H1 (cell line): ENCODE measurements around the gene OR5K3. TPM values are rescaled to one million over a fixed set of nuclear protein-coding genes. Genes with fewer than 3 reads are reported as not detected.
A peak's percentile ranks its signal among the peaks of the same experiment; 100 is the strongest.

Experiments used
- CTCF ChIA-PET: fragments of 300-600 bp; sonication (Branson Sonifier 250); formaldehyde crosslinking; loops from one replicate; lab custom pipeline; 2021; ENCODE audit not compliant: partially characterized antibody; lab: Charles Lee
- POLR2A ChIA-PET: fragments of 300-600 bp; sonication (Branson Sonifier 250); formaldehyde crosslinking; loops from one replicate; lab custom pipeline; 2021; ENCODE audit warnings: inconsistent platforms; ENCODE audit not compliant: partially characterized antibody; lab: Charles Lee
- DNase-seq, 2 experiments: peaks; one replicate each; pipeline versions ENCODE4 v3.0.0 to v3.0.0-alpha.2; 2010 to 2022; ENCODE audit warnings: low spot score in 2 of 2, low read depth in 1 of 2, mixed read lengths in 1 of 2
- FAIRE-seq: peaks from 2 replicates; lab custom pipeline; 2011; peaks lifted over from hg19 to GRCh38; lab: Jason Lieb, UNC
- H2AFZ ChIP-seq: 2 replicates; pipeline ENCODE4 v1.8.1; 2012; ENCODE audit warnings: low read length, inconsistent platforms
- H2AK5ac ChIP-seq: 2 replicates; pipeline ENCODE4 v1.6.1; 2013; ENCODE audit warnings: low read depth, low read length
- H2BK120ac ChIP-seq: replicated peaks from 2 replicates; pipeline ENCODE3; 2013; ENCODE audit warnings: low read depth, low read length, inconsistent platforms
- H2BK12ac ChIP-seq: 2 replicates; pipeline ENCODE4 v1.6.1; 2013; ENCODE audit warnings: low read depth, low read length
- H2BK15ac ChIP-seq: 2 replicates; pipeline ENCODE4 v1.6.1; 2013; ENCODE audit warnings: low read length
- H2BK20ac ChIP-seq: 2 replicates; pipeline ENCODE4 v1.6.1; 2013; ENCODE audit warnings: low read length
- H2BK5ac ChIP-seq: 2 replicates; pipeline ENCODE4 v1.6.1; 2013; ENCODE audit warnings: low read depth, low read length
- H3K14ac ChIP-seq: 2 replicates; pipeline ENCODE4 v1.6.1; 2013; ENCODE audit warnings: inconsistent platforms; ENCODE audit not compliant: insufficient read length
- H3K18ac ChIP-seq: 2 replicates; pipeline ENCODE4 v1.6.1; 2013; ENCODE audit warnings: low read length; ENCODE audit errors: extremely low read depth
- H3K23ac ChIP-seq: 2 replicates; pipeline ENCODE4 v1.6.1; 2013; ENCODE audit warnings: inconsistent platforms; ENCODE audit not compliant: insufficient read length
- H3K23me2 ChIP-seq: 2 replicates; pipeline ENCODE4 v1.6.1; 2013; ENCODE audit warnings: low read depth, low read length
- H3K27ac ChIP-seq: 2 replicates; pipeline ENCODE4 v1.6.1; 2011; ENCODE audit warnings: low read depth, low read length, inconsistent platforms
- H3K27me3 ChIP-seq, 4 experiments: replicated peaks in 1 of 4; 1 replicate in 1 of 4; 2 replicates in 3 of 4; pipeline versions ENCODE4 v1.6.1 to v1.8.1; 2011 to 2013; ENCODE audit warnings: low read length in 3 of 4, mild to moderate bottlenecking in 3 of 4, inconsistent platforms in 2 of 4, mixed read lengths in 2 of 4, moderate library complexity in 1 of 4; ENCODE audit not compliant: control insufficient read depth in 3 of 4, insufficient read depth in 3 of 4; ENCODE audit errors: extremely low read depth in 1 of 4
- H3K36me3 ChIP-seq, 4 experiments: 2 replicates each; pipeline versions ENCODE4 v1.6.1 to v1.8.1; 2011 to 2013; ENCODE audit warnings: mild to moderate bottlenecking in 4 of 4, low read length in 3 of 4, moderate library complexity in 2 of 4, control low read depth in 1 of 4, inconsistent platforms in 1 of 4; ENCODE audit not compliant: insufficient read depth in 4 of 4, control insufficient read depth in 2 of 4
- H3K4ac ChIP-seq: replicated peaks from 2 replicates; pipeline ENCODE3; 2013; ENCODE audit warnings: low read length, low read depth, mixed read lengths, inconsistent platforms; ENCODE audit not compliant: insufficient read length
- H3K4me1 ChIP-seq, 4 experiments: replicated peaks in 1 of 4; 1 replicate in 1 of 4; 2 replicates in 3 of 4; pipeline versions ENCODE4 v1.6.1 to v1.8.1; 2011 to 2013; ENCODE audit warnings: low read length in 3 of 4, inconsistent platforms in 2 of 4, mixed read lengths in 1 of 4; ENCODE audit not compliant: insufficient read depth in 4 of 4, control insufficient read depth in 3 of 4
- H3K4me2 ChIP-seq, 2 experiments: 2 replicates each; pipeline versions ENCODE4 v1.6.1 to v1.8.1; 2011 to 2013; ENCODE audit warnings: low read depth in 2 of 2, low read length in 2 of 2, control low read depth in 1 of 2, inconsistent platforms in 1 of 2, mild to moderate bottlenecking in 1 of 2; ENCODE audit not compliant: insufficient read depth in 1 of 2
- H3K4me3 ChIP-seq, 4 experiments: fragments of 200-600, 300-600 bp in 1 of 4; sonication (generic), shearing (Covaris generic), sonication (Bioruptor Twin) in 1 of 4; 2 replicates each; pipeline versions ENCODE4 v1.5.1 to v1.8.1; 2011 to 2016; ENCODE audit warnings: low read length in 4 of 4, low read depth in 3 of 4, control low read depth in 2 of 4, inconsistent platforms in 2 of 4, mild to moderate bottlenecking in 2 of 4, mixed read lengths in 1 of 4, moderate library complexity in 1 of 4; ENCODE audit not compliant: insufficient read depth in 2 of 4; ENCODE audit errors: extremely low read depth in 1 of 4
- H3K56ac ChIP-seq: replicated peaks from 2 replicates; pipeline ENCODE3; 2013; ENCODE audit warnings: low read depth, mild to moderate bottlenecking, mixed read lengths, low read length, inconsistent platforms; ENCODE audit not compliant: insufficient read length
- H3K79me1 ChIP-seq: 2 replicates; pipeline ENCODE4 v1.6.1; 2013; ENCODE audit warnings: low read depth, low read length, control low read depth
- H3K79me2 ChIP-seq, 2 experiments: 2 replicates each; pipeline versions ENCODE4 v1.6.1 to v1.8.1; 2012 to 2013; ENCODE audit warnings: low read length in 2 of 2, mild to moderate bottlenecking in 2 of 2, inconsistent platforms in 1 of 2; ENCODE audit not compliant: insufficient read depth in 2 of 2, control insufficient read depth in 1 of 2
- H3K9ac ChIP-seq, 4 experiments: replicated peaks in 1 of 4; 1 replicate in 1 of 4; 2 replicates in 3 of 4; pipeline versions ENCODE4 v1.6.1 to v1.8.1; 2011 to 2013; ENCODE audit warnings: low read depth in 3 of 4, low read length in 3 of 4, control low read depth in 2 of 4, mild to moderate bottlenecking in 2 of 4, moderate library complexity in 2 of 4, inconsistent platforms in 1 of 4; ENCODE audit errors: extremely low read depth in 1 of 4
- H3K9me3 ChIP-seq, 2 experiments: 2 replicates each; pipeline versions ENCODE4 v1.6.1 to v1.8.1; 2012 to 2013; ENCODE audit warnings: mild to moderate bottlenecking in 2 of 2, moderate library complexity in 2 of 2, control low read depth in 1 of 2, inconsistent platforms in 1 of 2, low read depth in 1 of 2, low read length in 1 of 2, mixed read lengths in 1 of 2; ENCODE audit not compliant: insufficient read depth in 2 of 2
- H4K20me1 ChIP-seq, 2 experiments: replicated peaks in 1 of 2; 2 replicates each; pipeline versions ENCODE3 to v1.8.1; 2011 to 2013; ENCODE audit warnings: inconsistent platforms in 2 of 2, low read length in 2 of 2, mild to moderate bottlenecking in 1 of 2; ENCODE audit not compliant: insufficient read depth in 2 of 2, control insufficient read depth in 1 of 2
- H4K5ac ChIP-seq: 2 replicates; pipeline ENCODE4 v1.6.1; 2013; ENCODE audit warnings: low read length, low read depth, mixed read lengths, inconsistent platforms; ENCODE audit not compliant: insufficient read length
- H4K8ac ChIP-seq: 2 replicates; pipeline ENCODE4 v1.8.0; 2013; ENCODE audit warnings: mild to moderate bottlenecking, moderate library complexity, low read length, inconsistent platforms; ENCODE audit not compliant: insufficient read depth; ENCODE audit errors: extremely low read depth
- H4K91ac ChIP-seq: replicated peaks from 2 replicates; pipeline ENCODE3; 2013; ENCODE audit warnings: low read length, mixed read lengths, inconsistent platforms; ENCODE audit not compliant: insufficient read length
- CTCF ChIP-seq, 3 experiments: IDR thresholded peaks; 1 replicate in 2 of 3; 2 replicates in 1 of 3; pipeline versions ENCODE4 v1.5.1 to v1.6.1; 2011; ENCODE audit warnings: low read length in 3 of 3, mild to moderate bottlenecking in 3 of 3, inconsistent platforms in 2 of 3, low read depth in 1 of 3, moderate library complexity in 1 of 3; ENCODE audit not compliant: insufficient read depth in 1 of 3; ENCODE audit errors: control extremely low read depth in 1 of 3
- E2F6 ChIP-seq: IDR thresholded peaks from 2 replicates; pipeline ENCODE4 v1.6.1; 2012; ENCODE audit warnings: inconsistent platforms
- HDAC2 ChIP-seq, 2 experiments: fragments of 300-600 bp in 1 of 2; sonication (generic) in 1 of 2; IDR thresholded peaks; 2 replicates each; pipeline ENCODE4 v1.6.1; 2011 to 2012; ENCODE audit warnings: low read depth in 2 of 2, low read length in 2 of 2, mild to moderate bottlenecking in 2 of 2, moderate library complexity in 2 of 2, borderline replicate concordance in 1 of 2, inconsistent platforms in 1 of 2
- RBBP5 ChIP-seq: IDR thresholded peaks from 2 replicates; pipeline ENCODE4 v1.7.1; 2012; ENCODE audit warnings: low read depth, mild to moderate bottlenecking, inconsistent platforms, low read length, moderate library complexity, borderline replicate concordance
- RNF2 ChIP-seq: fragments of 200-900, 300-1000 bp; sonication (generic); IDR thresholded peaks from 2 replicates; pipeline ENCODE4 v1.7.1; 2016; ENCODE audit warnings: borderline replicate concordance, low read depth, mild to moderate bottlenecking, antibody characterized with exemption, low read length; ENCODE audit not compliant: poor library complexity, severe bottlenecking; ENCODE audit errors: missing control alignments
- TBP ChIP-seq: IDR thresholded peaks from 2 replicates; pipeline ENCODE4 v1.6.1; 2011; ENCODE audit warnings: low read depth, low read length, improper control_type of control experiment
- TCF12 ChIP-seq: IDR thresholded peaks from 2 replicates; pipeline ENCODE4 v1.6.1; 2011; ENCODE audit warnings: low read depth, mild to moderate bottlenecking, low read length
- YY1 ChIP-seq: IDR thresholded peaks from 2 replicates; pipeline ENCODE4 v1.6.1; 2011; ENCODE audit warnings: low read depth, mild to moderate bottlenecking, low read length
- ZNF274 ChIP-seq: IDR thresholded peaks from 2 replicates; pipeline ENCODE4 v1.7.0; 2012; ENCODE audit warnings: low read length, borderline replicate concordance; ENCODE audit errors: extremely low read depth
- WGBS, 2 experiments: shearing (Covaris generic) in 1 of 2; methylation state at CpG; one replicate each; pipeline versions ENCODE4 v1.1.6 to v1.1.7; 2013 to 2015; ENCODE audit warnings: low lambda C conversion rate in 2 of 2, mixed read lengths in 2 of 2, inconsistent platforms in 1 of 2, low coverage in 1 of 2, missing lambda C conversion rate in 1 of 2; ENCODE audit not compliant: insufficient replicate concordance in 2 of 2, insufficient coverage in 1 of 2, insufficient read length in 1 of 2; ENCODE audit errors: extremely low coverage in 1 of 2, missing lambda C conversion rate in 1 of 2; 5-methylcytosine and 5-hydroxymethylcytosine counted together
- polyA plus RNA-seq, 7 experiments: library from polyadenylated mRNA; depleted of rRNA in 3 of 7; stranded (reverse) in 5 of 7; unstranded in 2 of 7; fragments of >200 nt in 5 of 7; fragments of 200-250 nt in 2 of 7; gene quantifications; 1 replicate in 5 of 7; 2 replicates in 1 of 7; 4 replicates in 1 of 7; pipeline versions ENCODE4 v1.2.1 to v1.2.3, GENCODE V29; 2011 to 2013; ENCODE audit warnings: missing spikeins in 2 of 7, mixed read lengths in 2 of 7
- total RNA-seq: library from RNA; stranded (reverse); fragmentation: NEBNext Ultra II Directional; extraction: Animal tissue kit (Norgen Biotek cat#: 25700); gene quantifications from 2 replicates; pipeline ENCODE4 v1.2.1, GENCODE V29; 2021

OR5K3 gene
- total and polyA plus RNA-seq, 2 of the 8 experiments (the other 6 are each of a cell fraction or from before 2014, with no cell fraction given) = not detected

DNA sequence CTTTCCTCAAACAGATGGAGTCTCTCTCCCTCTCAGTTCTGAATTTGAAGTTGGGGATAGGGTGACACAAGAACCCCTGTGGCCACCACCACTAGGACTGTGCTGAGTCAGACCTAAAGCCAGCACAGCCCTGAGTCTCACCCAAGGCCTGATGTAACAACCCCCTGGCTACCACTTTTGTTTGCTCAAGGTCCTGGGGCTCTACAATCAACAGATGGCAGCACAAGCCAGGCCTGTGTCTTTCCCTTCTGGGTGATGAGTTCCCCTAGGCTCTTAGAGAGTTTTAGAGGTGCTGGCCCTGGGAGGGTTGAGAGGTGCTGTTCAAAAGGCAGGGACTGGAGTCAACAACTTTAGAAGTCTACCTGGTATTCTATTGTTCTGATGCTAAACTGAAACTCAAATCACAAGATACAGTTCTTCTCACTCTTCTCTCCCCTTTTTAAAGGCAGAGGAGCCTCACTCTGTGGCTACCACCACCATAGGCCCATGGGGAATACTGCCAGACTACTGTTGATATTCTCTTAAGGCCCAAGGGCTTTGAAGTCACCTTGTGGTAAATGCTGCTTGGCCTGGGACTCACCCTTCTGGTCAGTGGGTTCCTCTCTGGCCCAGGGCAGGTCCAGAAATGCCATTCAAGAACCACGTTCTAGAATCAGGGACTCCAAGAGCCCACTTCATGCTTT, 30.3 kb upstream of the OR5K3 start:
- Histone ChIP-seq H3K4me2 (no peak overlapping the region), H4K20me1 (no peaks in the 10 kb centered on the region), H2AK5ac (no peak overlapping the region), H3K18ac (no peak overlapping the region), H4K91ac (no peak overlapping the region), H3K9me3 (no peaks in the 10 kb centered on the region), H2BK15ac (no peak overlapping the region), H2BK120ac (no peak overlapping the region), H3K4me3 (no peak overlapping the region), H3K23ac (no peak overlapping the region), H3K56ac (no peak overlapping the region), H2BK20ac (no peak overlapping the region), H3K4me1 (no peaks in the 10 kb centered on the region), H3K27me3 (no peaks in the 10 kb centered on the region), H3K23me2 (no peaks in the 10 kb centered on the region), H3K36me3 (no peaks in the 10 kb centered on the region), H3K79me1 (no peaks in the 10 kb centered on the region), H4K8ac (no peak overlapping the region), H4K5ac (no peak overlapping the region), H3K9ac (no peak overlapping the region), H3K4ac (no peak overlapping the region), H2BK12ac (no peak overlapping the region), H2BK5ac (no peak overlapping the region), H3K14ac (no peak overlapping the region), H3K79me2 (no peaks in the 10 kb centered on the region), H2AFZ (no peak overlapping the region), H3K27ac (no peak overlapping the region)
- POLR2A ChIA-PET = no interaction called here
- CTCF ChIA-PET = interaction anchor here (1.0 kb wide), 1 partner anchor 214 kb away, joined by 3 read pairs; no protein-coding TSS in a partner anchor
- DNase-seq (no peak), FAIRE-seq (no peak)
- WGBS, 2 experiments = 67% methylated on average over 1 of the region's 1 CpG; no CpG with 5 or more reads in 1 of the 2 experiments
- no peak for TF ChIP-seq YY1
- TF ChIP-seq CTCF (IDR thresholded peaks at IDR 0.05; ENCODE audit: control extremely low read depth in 1 of 3, insufficient read depth in 1 of 3, low read depth in 1 of 3, low read length in 3 of 3) = peak in 2 of 3 experiments; percentile 15 to 27; a peak in 2 of 4 replicates
- no peak for TF ChIP-seq E2F6
- no peak for TF ChIP-seq HDAC2 (IDR thresholded peaks at IDR 0.05; ENCODE audit: borderline replicate concordance in 1 of 2, low read depth in 2 of 2, low read length in 2 of 2)
- TF ChIP-seq RBBP5 = no peak
- no peak for TF ChIP-seq RNF2
- no peak for TF ChIP-seq ZNF274
- no peak for TF ChIP-seq TBP
- TF ChIP-seq TCF12 = no peak
